ENCODE results near the gene MSANTD7.
A peak's percentile ranks its signal among the peaks of the same experiment; 100 is the strongest.

DNA sequence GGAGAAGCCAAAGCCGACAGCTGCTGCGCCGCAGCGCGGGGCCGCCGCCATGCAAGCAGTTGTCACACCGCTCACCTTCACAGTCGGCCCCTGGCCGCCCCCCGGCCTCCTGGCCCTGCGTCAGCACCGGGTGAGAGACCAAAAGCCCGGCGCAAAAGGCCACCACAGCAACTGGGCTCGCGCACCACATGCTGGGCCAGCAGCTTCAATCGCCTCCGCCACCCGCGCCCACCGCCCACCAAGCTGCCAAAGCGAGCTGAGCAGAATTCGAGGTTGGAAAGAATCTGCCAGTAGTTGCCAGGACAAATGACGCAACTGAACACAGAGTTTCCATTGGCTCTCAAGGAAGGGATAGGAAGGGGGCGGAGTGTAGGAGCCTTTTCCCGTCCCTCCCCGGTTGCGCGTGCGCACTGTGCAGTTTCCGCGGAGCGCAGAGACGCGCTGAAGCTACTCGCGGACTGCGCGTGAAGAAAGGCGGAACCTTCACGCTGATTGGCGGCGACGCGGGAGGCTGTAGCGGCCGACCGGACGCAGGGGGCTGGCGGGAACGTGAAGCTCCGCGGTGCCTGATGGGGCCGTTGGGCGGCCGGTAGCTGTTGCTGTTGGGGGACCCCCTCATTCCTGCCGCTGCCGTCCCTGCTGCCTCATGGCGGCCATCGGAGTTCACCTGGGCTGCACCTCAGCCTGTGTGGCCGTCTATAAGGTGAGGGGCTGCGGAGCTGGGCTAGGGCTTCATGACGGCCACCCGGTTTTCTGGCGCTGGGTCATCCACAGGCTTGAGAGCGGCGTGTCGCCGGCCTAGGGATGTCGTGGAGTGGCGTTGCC lies at the start of gene MSANTD7, which contains the start of the genes CDNF and HSPA14:
- peak; percentile 26; the same call in 1 of the 2 replicates for TF ChIP-seq PAX5 (IDR thresholded peaks at IDR 0.05; ENCODE audit: borderline replicate concordance, low read depth, low read length)
- TF ChIP-seq, protein P1, sequence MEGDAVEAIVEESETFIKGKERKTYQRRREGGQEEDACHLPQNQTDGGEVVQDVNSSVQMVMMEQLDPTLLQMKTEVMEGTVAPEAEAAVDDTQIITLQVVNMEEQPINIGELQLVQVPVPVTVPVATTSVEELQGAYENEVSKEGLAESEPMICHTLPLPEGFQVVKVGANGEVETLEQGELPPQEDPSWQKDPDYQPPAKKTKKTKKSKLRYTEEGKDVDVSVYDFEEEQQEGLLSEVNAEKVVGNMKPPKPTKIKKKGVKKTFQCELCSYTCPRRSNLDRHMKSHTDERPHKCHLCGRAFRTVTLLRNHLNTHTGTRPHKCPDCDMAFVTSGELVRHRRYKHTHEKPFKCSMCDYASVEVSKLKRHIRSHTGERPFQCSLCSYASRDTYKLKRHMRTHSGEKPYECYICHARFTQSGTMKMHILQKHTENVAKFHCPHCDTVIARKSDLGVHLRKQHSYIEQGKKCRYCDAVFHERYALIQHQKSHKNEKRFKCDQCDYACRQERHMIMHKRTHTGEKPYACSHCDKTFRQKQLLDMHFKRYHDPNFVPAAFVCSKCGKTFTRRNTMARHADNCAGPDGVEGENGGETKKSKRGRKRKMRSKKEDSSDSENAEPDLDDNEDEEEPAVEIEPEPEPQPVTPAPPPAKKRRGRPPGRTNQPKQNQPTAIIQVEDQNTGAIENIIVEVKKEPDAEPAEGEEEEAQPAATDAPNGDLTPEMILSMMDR (IDR thresholded peaks at IDR 0.05 in 2 of 3, conservative IDR thresholded peaks at IDR 0.05 in 1 of 3; ENCODE audit: control insufficient read depth in 2 of 3, extremely low read depth in 1 of 3, insufficient read depth in 1 of 3, low read depth in 3 of 3, low read length in 3 of 3) = no peak
- peak; percentile 67 for TF ChIP-seq SMARCA5 (IDR thresholded peaks at IDR 0.05)

Measured in GM12878 (cell line).